Activated T-cell treated with anti-CD3 and anti-CD28 coated beads, Interleukin-2, amount 50 U/mL, for 72 hours (primary cell): ENCODE measurements around the gene RMDN2. TPM values are rescaled to one million over a fixed set of nuclear protein-coding genes. Genes with fewer than 3 reads are reported as not detected.

Experiments
- ATAC-seq, 2 donors: fragments of 150-1000 bp; cut with Tn5 transposase; replicated peaks in 1 of 2; 2 replicates each; pipeline ENCODE4 v1.10.0; 2021; ENCODE audit warnings: moderate library complexity in 2 of 2, mild to moderate bottlenecking in 1 of 2
- DNase-seq, 2 donors: peaks; one replicate each; pipeline ENCODE4 v3.0.0; 2021 to 2022; ENCODE audit warnings: mixed read lengths in 1 of 2
- H3K27ac Mint-ChIP-seq: one replicate; pipeline ENCODE4 v1.8.0; 2022; ENCODE audit warnings: mild to moderate bottlenecking, moderate library complexity, mixed read lengths
- H3K27me3 Mint-ChIP-seq: one replicate; pipeline ENCODE4 v1.8.0; 2022; ENCODE audit warnings: low read depth, mixed read lengths
- H3K36me3 Mint-ChIP-seq, 2 donors: one replicate each; pipeline ENCODE4 v1.8.0; 2022; ENCODE audit warnings: mixed read lengths in 2 of 2, mild to moderate bottlenecking in 1 of 2; ENCODE audit not compliant: insufficient read depth in 2 of 2
- H3K4me1 Mint-ChIP-seq: one replicate; pipeline ENCODE4 v1.8.0; 2022; ENCODE audit warnings: low read depth, mixed read lengths
- H3K4me3 Mint-ChIP-seq, 2 donors: one replicate each; pipeline ENCODE4 v1.8.0; 2022; ENCODE audit warnings: mild to moderate bottlenecking in 2 of 2, mixed read lengths in 2 of 2, moderate library complexity in 2 of 2
- H3K9me3 Mint-ChIP-seq, 2 donors: one replicate each; pipeline ENCODE4 v1.8.0; 2022; ENCODE audit warnings: mixed read lengths in 2 of 2
- total RNA-seq, 2 donors: library from RNA; stranded (reverse); gene quantifications; one replicate each; pipeline ENCODE4 v1.2.3, GENCODE V29; 2022

Gene RMDN2, protein sequence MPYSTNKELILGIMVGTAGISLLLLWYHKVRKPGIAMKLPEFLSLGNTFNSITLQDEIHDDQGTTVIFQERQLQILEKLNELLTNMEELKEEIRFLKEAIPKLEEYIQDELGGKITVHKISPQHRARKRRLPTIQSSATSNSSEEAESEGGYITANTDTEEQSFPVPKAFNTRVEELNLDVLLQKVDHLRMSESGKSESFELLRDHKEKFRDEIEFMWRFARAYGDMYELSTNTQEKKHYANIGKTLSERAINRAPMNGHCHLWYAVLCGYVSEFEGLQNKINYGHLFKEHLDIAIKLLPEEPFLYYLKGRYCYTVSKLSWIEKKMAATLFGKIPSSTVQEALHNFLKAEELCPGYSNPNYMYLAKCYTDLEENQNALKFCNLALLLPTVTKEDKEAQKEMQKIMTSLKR
- 1 to 10 TPM; 1.4 to 2.6 TPM for total RNA-seq

DNA sequence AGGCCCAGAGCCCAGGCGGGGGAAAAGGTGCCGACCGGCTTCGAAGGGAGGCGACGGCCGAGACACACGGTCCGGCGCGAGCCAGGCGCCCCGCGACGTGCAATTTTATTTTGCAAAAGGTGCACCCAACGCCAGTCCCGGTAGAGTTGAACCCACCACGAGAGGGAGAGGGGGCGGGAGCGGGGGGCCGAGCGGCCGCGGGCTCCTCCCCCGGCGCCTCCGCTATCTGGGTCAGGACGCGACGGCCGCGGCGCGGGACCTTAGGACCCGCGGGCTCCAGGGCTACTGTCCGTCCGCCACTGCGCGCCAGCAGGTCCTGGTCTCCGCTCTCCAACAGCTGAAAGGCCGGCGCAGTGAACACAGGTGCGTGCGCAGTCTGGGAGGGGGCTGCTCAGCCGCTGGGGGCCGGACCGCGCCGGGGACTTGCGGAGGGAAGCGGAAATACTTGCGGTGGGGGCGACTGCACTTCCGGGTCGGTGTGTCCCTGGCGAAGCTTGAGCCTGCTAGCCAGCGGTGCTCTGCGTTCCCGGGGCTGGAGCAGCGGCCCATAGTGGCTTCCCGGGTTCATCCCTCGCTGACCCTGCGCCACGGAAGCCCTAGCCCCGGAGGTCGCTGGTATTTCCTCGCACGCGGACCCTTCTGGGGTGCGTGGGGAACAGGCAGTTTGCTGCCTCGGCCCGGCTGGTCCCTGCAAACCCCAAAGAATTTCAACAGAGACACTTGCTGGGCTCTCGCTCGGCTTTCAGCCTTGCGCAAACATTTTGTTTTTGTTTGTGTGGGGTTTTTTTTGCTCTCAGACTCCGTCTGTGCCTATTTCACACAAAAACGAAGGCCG, at the start of gene RMDN2:
Gene RMDN2 (plus strand): TSS at position 225 of the 835 bp plus-strand sequence. CDS start 3,991 bp downstream, outside the sequence.
- Mint-ChIP-seq H3K4me3 (peak within 1 kb of the TSS; percentile 90 to 92), H3K36me3 (peaks cover 0 to 4% of the 10 kb centered on the region in 2 donors), H3K4me1 (peaks cover 7% of the 10 kb centered on the region), H3K27me3 (no peaks in the 10 kb centered on the region), H3K27ac (peak within 1 kb of the TSS; percentile 74), H3K9me3 (no peaks in the 10 kb centered on the region)
- peak; percentile 87 to 89 for DNase-seq
- ATAC-seq = peak; percentile 93 to 95

DNA sequence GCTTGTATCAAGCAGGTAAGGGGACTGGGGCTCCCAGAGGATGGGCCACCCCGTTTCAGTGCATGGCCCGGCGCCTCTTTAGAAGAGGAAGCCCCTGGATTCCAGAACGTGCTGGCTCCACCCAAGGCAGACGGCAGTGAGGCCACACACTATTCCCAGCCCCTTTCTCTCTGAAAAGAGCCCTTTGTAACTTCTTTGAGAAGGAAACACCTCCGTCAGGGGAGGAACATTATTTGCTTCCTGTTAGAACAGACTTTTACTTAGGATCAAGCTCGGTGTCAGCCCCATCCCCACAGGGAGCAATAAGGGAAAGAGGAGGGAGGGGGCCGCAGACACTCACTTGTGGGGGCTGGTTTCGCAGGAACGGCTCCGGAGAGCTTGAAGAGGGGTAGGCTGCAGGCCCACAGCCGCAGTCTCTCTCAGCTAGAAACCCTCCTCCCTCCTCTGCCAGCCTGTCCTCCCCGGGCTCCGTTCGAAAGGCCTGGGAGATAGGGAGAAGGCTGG, 49.6 kb upstream of the RMDN2 start:
- ATAC-seq (no peak), DNase-seq (no peak)
- H3K27ac Mint-ChIP-seq = no peak overlapping the region
- no peaks in the 10 kb centered on the region for H3K36me3 Mint-ChIP-seq
- no peak overlapping the region for H3K4me3 Mint-ChIP-seq
- no peaks in the 10 kb centered on the region for H3K9me3 Mint-ChIP-seq
- peaks cover 17% of the 10 kb centered on the region for H3K27me3 Mint-ChIP-seq
- H3K4me1 Mint-ChIP-seq = peaks cover 44% of the 10 kb centered on the region

DNA sequence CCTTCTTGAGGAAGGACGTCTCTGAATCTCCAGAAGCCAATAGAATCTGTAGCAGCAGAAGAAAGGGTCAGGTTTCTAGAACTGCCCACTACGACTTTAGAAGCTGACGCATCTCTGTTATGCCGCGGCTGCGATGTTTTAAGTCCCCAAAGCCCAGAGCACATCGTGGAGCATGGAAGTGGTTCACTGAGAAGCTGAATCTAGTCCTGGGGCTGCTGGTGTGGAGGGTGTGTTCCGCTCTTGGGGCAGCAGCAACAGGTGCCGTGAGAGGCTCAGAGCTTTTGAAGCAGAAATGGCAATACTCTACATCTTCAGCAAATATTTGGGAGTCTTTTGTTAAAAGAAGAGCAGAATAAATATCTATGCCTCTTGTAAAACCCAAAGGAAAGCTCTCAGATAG, 48.9 kb upstream of the RMDN2 start:
- Mint-ChIP-seq H3K36me3 (no peaks in the 10 kb centered on the region), H3K4me1 (peaks cover 40% of the 10 kb centered on the region), H3K27ac (no peak overlapping the region), H3K4me3 (no peak overlapping the region), H3K27me3 (peaks cover 25% of the 10 kb centered on the region), H3K9me3 (no peaks in the 10 kb centered on the region)
- ATAC-seq (no peak), DNase-seq (no peak)

DNA sequence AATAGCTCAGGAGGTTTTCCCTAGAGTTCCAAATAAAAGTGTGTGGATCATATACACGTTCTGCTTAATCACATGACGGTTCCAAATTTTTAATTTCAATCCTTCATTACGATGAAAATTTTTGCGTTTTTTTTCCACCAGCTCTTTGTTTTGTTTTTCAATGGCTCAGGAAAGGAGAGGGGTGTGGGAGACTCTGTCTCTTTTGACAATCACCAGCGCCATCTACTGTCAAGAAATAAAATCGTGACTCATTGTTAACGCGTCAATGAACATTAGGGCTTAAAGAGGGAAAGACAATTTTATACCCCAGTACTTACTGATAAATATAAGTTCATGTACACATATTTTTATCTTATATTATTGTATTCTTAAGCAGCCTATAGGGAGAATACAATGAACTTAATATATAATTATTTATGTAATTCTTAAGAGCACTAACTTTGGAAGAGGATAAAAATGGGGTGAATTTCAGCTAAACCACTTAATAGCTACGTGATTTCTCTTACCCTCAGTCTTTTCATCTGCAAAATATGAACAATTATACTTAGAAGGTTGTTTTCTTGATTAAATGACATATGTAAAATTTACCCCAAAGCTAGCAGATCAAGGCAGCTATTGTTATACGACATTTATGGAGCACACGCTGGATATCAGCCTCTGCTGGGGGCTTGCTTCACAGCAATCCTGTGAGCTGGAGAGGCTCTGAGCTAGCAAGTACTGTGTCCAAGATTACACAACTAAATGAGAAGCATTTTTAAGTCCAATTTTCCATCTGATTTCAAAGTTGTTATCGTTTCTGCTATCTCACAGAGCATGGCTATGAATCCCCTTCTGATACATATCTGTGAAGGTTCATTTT, 47.4 kb upstream of the RMDN2 start:
- Mint-ChIP-seq H3K4me1 (peaks cover 29% of the 10 kb centered on the region), H3K27ac (no peak overlapping the region), H3K4me3 (no peak overlapping the region), H3K27me3 (peaks cover 33% of the 10 kb centered on the region), H3K9me3 (no peaks in the 10 kb centered on the region), H3K36me3 (no peaks in the 10 kb centered on the region)
- ATAC-seq (peak; percentile 67 to 76), DNase-seq (peak in 1 of 2 donors; percentile 57)

DNA sequence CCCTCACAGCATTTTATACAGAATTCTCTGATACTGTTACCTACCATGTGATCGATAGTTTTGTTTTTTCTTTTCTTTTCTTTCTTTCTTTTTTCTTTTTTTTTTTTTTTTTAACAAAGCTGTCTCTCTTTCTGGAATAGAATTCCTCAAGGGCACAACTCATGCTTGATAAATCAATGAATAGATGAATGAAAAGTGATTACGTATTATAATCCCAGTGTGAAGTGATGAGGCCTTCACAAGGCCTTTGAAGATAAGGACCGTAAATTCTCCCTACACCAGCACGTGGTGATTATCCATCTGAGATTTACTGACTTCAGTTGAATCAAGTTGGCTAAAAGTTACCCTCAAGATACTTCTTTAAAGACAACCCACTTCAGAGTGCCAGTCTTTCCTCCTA, 46.6 kb upstream of the RMDN2 start:
- Mint-ChIP-seq H3K9me3 (no peaks in the 10 kb centered on the region), H3K4me1 (peaks cover 20% of the 10 kb centered on the region), H3K27me3 (peaks cover 33% of the 10 kb centered on the region), H3K27ac (no peak overlapping the region), H3K4me3 (no peak overlapping the region), H3K36me3 (no peaks in the 10 kb centered on the region)
- ATAC-seq = no peak
- DNase-seq = no peak

DNA sequence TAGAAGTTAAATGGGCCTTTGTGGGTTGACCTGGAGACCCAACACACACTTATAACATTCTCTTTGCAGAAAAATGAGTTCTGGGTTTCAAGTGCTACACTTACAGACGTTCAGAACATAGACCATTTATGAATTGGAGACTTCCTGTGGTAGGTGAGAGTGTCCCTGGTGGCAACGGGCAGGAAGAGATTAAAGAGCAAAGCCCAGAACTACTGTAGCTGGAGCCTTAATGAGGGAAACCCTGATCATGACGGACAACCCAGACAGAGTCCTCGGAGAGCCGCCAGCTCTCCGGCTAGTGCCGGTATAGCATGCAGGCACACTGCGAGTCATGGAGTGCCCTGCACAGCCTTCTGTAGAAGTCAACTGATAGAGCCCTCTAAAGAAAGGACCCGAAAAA, 44.5 kb upstream of the RMDN2 start:
- no peaks in the 10 kb centered on the region for H3K36me3 Mint-ChIP-seq
- peaks cover 33% of the 10 kb centered on the region for H3K27me3 Mint-ChIP-seq
- DNase-seq = no peak
- ATAC-seq = no peak
- H3K4me3 Mint-ChIP-seq = no peak overlapping the region
- no peak overlapping the region for H3K27ac Mint-ChIP-seq
- peaks cover 13% of the 10 kb centered on the region for H3K4me1 Mint-ChIP-seq
- no peaks in the 10 kb centered on the region for H3K9me3 Mint-ChIP-seq

DNA sequence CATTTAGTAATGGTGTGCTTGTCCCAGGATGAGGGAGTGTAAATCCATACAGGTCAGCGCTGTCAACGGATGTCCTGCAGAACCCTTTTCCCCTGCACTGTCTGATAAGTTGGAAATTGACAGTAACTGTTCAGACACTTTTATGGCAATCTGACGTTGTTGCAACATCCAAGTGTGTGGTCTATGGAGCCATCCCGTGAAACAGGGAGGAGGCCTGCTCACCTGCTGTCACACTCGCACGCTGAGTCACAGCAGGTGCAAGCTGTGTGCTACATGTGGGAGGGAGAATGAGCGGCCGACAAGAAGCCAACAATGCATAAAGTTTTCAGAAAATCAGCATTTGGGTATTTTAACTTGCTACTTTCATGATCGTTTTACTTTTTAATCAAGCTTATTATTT, 43.7 kb upstream of the RMDN2 start:
- DNase-seq (no peak), ATAC-seq (no peak)
- Mint-ChIP-seq H3K9me3 (no peaks in the 10 kb centered on the region), H3K4me3 (no peak overlapping the region), H3K36me3 (no peaks in the 10 kb centered on the region), H3K4me1 (peaks cover 21% of the 10 kb centered on the region), H3K27ac (no peak overlapping the region), H3K27me3 (peaks cover 40% of the 10 kb centered on the region)

DNA sequence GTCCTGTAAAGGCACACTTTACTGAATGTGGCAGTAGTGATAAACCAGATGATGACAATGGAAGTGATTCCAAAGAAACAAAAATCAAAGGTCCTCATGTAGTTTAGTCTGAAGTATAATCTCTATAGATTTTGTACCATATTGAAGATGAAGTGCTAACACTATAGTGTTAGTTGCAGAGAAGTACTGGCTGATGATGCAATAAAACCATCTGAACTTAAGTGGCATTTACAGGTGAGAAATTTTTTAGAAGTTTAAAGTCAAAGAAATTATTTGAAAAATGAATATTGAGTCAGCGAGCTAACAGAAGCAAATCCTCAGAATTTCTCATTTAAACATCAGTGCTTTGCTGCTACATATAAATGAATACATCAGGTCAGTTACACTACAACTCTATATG, 43.1 kb upstream of the RMDN2 start:
- peaks cover 21% of the 10 kb centered on the region for H3K4me1 Mint-ChIP-seq
- H3K36me3 Mint-ChIP-seq = no peaks in the 10 kb centered on the region
- no peak for ATAC-seq
- H3K27ac Mint-ChIP-seq = no peak overlapping the region
- no peak overlapping the region for H3K4me3 Mint-ChIP-seq
- no peaks in the 10 kb centered on the region for H3K9me3 Mint-ChIP-seq
- peaks cover 40% of the 10 kb centered on the region for H3K27me3 Mint-ChIP-seq
- no peak for DNase-seq

DNA sequence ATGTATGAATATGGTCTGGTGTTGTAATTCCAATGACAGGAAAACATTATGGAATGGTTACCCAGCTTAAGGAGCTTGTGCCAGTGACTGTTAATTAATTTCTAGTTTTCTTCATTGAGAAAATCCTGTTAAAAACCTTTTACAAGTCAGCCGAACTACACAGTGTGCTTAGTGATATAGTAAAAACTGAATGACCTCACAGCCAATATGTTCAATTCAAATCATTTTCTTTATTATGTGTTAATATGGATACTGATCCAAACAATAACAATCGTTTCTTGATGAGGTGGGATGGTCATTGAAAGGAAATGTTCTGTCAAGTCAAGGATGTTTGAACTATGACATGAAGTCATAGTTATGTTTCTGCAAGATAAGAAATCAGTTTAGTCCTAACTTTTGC, 41.6 kb upstream of the RMDN2 start:
- no peak for DNase-seq
- Mint-ChIP-seq H3K27me3 (peaks cover 51% of the 10 kb centered on the region), H3K4me1 (peaks cover 21% of the 10 kb centered on the region), H3K4me3 (no peak overlapping the region), H3K36me3 (no peaks in the 10 kb centered on the region), H3K27ac (no peak overlapping the region), H3K9me3 (no peaks in the 10 kb centered on the region)
- no peak for ATAC-seq

DNA sequence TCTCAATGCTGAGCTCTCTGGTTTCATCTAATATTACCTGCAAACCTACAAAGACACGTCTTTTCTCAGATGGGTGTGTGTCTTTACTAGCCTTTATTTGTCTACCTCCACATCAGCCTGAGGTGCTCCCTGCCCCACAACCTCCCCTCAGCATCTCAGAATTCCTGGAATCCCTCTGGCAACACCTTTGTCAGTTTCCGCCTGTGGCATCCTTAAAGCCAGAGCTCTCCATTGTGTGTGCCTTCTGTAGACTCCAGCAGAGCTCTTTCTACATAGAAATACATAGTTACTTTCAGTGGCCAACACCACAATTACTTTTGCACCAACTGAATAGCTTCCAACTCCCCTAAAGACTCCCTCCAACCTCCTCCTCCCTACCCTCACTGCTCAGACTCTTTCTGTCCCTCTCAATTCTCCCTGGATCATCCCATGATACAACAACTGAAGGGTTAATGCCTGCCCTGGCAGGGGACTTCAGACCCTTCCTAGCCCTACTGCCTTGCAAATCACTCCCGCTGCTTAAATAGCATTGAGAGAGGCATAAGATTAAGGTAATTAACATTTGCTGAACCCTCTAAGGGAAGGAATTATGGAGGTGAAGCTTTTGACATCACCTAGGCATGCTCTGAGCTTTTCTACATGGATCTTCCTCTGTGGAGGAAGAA, 39.6 kb upstream of the RMDN2 start:
- Mint-ChIP-seq H3K27me3 (peaks cover 40% of the 10 kb centered on the region), H3K4me3 (no peak overlapping the region), H3K27ac (no peak overlapping the region), H3K4me1 (peaks cover 18% of the 10 kb centered on the region), H3K9me3 (no peaks in the 10 kb centered on the region), H3K36me3 (no peaks in the 10 kb centered on the region)
- ATAC-seq (no peak), DNase-seq (no peak)

DNA sequence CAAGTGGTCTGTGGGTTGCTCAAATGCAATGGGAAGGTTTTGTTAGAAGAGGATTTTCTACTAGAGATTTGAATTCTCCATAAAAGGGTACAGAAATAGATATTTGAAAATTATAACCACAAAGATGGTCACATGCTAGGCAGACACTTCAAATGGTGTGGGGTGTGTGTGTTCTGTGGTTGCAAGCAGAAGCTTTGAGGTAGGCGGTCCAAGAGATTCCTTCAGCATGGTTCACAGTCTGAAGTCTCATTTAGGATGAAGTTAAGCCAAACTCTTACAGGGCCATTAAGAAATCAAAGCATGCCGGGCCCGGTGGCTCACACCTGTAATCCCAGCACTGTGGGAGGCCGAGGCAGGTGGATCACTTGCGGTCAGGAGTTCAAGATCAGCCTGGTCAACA, 38.3 kb upstream of the RMDN2 start:
- no peaks in the 10 kb centered on the region for H3K36me3 Mint-ChIP-seq
- H3K4me3 Mint-ChIP-seq = no peak overlapping the region
- H3K27ac Mint-ChIP-seq = no peak overlapping the region
- no peaks in the 10 kb centered on the region for H3K9me3 Mint-ChIP-seq
- ATAC-seq (no peak), DNase-seq (no peak)
- H3K4me1 Mint-ChIP-seq = peaks cover 17% of the 10 kb centered on the region
- peaks cover 27% of the 10 kb centered on the region for H3K27me3 Mint-ChIP-seq

DNA sequence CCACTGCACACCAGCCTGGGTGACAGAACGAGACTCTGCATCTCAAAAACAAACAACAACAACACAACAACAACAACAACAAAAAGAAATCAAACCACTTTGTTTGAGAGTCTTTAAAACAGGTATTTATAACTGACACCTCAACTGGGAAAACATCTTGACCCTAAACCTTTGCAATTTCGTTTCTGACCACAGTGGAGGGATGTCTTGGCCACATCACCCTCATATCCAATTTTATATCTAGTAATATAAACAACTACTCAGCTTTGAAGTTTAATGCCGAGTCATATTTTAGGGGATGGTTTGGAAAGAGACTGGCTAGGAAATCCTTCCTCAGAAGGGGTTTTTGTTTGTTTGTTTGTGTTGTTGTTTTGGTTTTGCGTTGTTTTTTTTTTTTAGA, 37.8 kb upstream of the RMDN2 start:
- ATAC-seq (no peak), DNase-seq (no peak)
- Mint-ChIP-seq H3K4me3 (no peak overlapping the region), H3K9me3 (no peaks in the 10 kb centered on the region), H3K4me1 (peaks cover 23% of the 10 kb centered on the region), H3K27ac (no peak overlapping the region), H3K27me3 (peaks cover 24% of the 10 kb centered on the region), H3K36me3 (no peaks in the 10 kb centered on the region)
